ENCODE results near the gene TESPA1.

Gene TESPA1

GRCh38 chr12:54941659-54942058, 42.9 kb downstream of the TESPA1 start:
- no peak for DNase-seq

- DNase-seq = no peak
Measured at GRCh38 chr12:54940727-54941315, 43.7 kb downstream of the TESPA1 start.

GRCh38 chr12:54937929-54938328, 46.6 kb downstream of the TESPA1 start:
- DNase-seq = no peak

GRCh38 chr12:54937376-54937775, 47.2 kb downstream of the TESPA1 start:
- DNase-seq = no peak

GRCh38 chr12:54936736-54937135, 47.8 kb downstream of the TESPA1 start:
- no peak for DNase-seq

- DNase-seq = peak; percentile 75
Measured at GRCh38 chr12:54935235-54935951, 49.2 kb downstream of the TESPA1 start.

- no peak for DNase-seq
Measured at GRCh38 chr12:54934419-54934818, 50.1 kb downstream of the TESPA1 start.

GRCh38 chr12:54933376-54933775, 51.2 kb downstream of the TESPA1 start:
- DNase-seq = peak; percentile 39

GRCh38 chr12:54932691-54933090, 51.9 kb downstream of the TESPA1 start:
- no peak for DNase-seq

GRCh38 chr12:54932038-54932437, 52.5 kb downstream of the TESPA1 start:
- no peak for DNase-seq

- no peak for DNase-seq
Measured at GRCh38 chr12:54929998-54930397, 54.6 kb downstream of the TESPA1 start.

GRCh38 chr12:54926246-54926645, 58.3 kb downstream of the TESPA1 start:
- no peak for DNase-seq

- no peak for DNase-seq
Measured at GRCh38 chr12:54924972-54925707, 59.4 kb downstream of the TESPA1 start.

- DNase-seq = no peak
Measured at GRCh38 chr12:54917001-54917488, 67.5 kb downstream of the TESPA1 start.
